Iris pigment epithelial cell (primary cell): ENCODE measurements around the gene UBN2.

Experiments used
- DNase-seq: peaks from one replicate; pipeline ENCODE4 v3.0.0-alpha.2; 2011; ENCODE audit warnings: low read depth

Gene UBN2

DNA sequence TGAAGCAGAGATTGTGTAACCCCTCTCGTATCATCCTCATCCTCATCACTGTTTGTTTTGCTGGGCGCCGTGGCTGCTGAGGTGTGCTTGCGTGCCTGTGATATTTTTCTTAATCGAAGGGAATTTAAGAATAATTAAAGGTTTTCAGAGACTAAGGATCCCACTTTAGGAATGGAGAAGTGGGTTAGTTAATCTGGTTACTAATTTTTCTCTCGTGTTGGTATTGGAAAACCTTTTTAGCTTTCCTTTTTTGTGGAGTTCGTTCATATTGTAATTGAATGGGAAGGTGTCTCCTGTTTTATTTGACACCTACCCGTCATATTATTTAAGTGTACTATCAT lies 1.3 kb downstream of the UBN2 start:
- DNase-seq = no peak

DNA sequence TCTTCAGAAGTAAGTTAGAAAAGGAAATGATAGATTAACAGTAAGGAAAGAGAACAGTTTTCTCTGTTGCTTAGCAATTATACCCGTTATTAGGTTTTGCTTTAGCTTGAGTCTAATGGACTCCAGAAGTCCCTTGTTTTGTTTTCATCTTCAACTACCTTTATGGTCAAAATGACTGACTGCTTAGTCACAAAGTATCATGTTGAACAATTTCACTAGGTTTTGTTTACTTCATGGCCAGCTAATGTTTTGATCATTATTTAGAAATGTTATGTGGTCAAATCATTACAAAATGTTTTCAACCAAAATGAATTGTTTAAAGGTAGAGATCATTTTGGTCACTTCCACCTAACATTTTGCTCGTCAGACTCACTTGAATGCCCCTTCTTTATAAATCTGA lies 1.9 kb downstream of the UBN2 start:
- DNase-seq = peak; percentile 69

DNA sequence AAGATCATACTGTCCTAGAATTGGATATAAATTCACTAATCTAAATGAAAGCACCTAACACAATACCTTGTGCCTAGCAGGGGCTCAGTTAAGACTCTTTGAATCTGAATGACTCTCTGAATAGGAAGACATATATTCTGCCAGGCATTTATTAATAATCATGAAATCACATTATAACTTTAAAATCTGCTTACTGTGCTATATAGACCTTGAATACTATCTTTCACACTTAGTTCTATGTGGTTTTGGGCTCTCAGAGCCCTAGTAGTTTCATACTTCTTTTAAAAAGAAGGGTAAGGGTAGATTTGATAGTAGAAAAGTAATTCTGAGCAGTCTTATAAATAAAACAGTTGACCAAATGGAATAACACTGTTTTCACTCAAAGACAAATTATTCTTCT lies 10.2 kb downstream of the UBN2 start:
- DNase-seq = no peak

DNA sequence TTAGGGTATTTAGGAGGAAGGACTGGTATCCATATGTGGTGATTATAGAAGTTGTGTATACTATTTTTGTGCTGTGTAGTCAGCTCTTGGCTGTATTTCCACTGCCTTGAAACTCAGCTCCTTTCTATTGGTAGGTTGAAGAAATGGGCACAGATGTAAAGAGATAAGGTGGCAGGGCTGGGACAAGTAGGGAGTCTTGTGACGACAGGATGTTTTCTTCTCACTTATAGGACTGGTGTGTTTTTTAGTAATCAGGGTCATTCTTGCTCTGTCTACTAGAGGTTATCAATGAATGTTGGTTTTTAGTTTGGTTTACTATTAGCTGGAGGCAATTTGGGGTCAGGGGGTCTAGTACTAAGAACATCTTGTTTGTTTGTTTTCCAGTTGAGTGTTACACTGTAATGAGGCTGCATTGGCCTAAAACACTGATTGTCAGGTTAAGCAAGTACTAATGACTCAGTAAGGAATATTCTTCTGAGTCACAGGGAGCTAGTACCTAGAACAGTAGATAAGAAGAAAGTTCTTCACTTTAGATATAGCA lies 11.8 kb downstream of the UBN2 start:
- DNase-seq = peak; percentile 88

DNA sequence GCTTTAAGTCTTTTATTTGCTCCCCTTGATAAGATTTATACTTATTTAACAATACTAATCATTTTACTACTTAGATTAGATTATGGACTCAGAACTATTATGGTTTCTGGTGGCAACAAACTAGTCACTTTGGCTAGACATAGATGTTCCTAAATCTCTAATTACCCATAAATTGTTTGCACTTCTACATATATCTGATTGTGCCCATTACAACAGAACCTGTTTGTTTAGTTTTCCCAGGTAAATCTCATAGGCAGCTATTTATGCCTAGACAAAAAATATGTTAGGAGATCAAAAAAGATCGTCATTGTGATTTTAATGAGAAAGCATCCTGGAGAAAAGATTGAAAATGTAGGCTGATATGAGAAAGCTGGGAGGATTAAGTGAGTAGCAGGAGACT lies 14.4 kb downstream of the UBN2 start:
- no peak for DNase-seq

DNA sequence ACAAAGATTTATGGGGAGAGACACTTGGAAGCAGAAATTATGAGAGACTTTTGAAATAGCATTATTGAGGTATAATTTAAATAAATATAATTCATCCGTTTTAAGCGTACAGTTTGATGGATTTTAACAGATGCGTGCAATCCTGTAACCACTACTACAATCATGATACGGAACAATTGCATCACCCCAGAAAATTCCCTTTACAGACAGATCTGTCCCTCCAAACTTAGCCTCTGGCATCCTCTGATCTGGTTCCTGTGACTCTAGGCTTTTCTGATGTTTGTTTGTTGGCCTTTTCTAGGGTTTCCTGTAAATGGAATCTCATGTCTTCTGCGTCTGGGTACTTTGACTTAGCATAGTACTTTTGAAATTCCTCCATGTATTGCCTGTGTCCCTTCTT lies 15.5 kb downstream of the UBN2 start:
- peak; percentile 3 for DNase-seq

DNA sequence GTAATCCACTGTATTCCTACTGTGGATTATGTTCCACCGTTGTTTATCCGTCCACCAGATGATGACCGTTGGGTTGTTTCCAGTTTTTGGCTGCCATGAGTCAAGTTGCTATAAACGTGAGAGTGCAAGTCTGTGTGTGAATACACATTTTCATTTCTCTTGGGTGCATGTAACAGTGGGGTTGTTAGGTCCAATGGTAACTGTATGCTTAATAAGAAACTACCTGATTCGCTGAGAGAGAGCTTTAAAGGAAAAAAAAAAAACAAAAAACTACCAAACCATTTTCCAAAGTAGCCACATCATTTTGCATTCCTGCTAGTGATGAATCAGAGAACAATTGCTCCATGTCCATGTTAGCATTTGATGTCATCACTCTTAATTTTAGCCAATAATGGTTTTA lies 15.9 kb downstream of the UBN2 start:
- peak; percentile 84 for DNase-seq

DNA sequence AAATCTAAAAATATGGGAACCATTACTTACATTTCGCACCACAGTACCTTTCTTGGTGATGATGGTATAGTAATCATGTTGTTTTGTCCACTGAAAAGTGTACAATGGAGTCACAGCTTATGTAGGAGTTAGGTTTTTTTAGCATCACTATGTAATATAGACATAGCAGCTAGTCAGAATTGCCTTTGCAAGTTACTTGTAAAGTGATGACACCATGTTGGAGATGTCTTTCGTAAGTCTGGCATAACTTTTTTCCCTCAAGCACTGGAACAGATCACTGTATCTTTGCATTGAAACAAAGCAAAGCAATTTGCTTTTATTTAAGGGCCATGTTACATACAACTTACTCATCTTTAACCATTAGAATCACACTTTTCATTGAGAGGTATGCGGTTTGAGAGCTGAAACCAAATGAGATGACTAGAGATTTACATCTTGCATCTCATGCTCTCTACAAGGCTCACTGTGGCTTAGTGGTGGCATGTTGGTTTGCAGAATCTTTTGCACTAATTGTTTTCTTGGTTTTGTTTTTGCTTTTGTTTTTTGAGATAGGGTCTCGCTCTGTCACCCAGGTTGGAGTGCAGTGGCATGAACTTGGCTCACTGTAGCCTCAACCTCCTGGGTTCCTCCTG lies 18.3 kb downstream of the UBN2 start:
- DNase-seq = no peak

DNA sequence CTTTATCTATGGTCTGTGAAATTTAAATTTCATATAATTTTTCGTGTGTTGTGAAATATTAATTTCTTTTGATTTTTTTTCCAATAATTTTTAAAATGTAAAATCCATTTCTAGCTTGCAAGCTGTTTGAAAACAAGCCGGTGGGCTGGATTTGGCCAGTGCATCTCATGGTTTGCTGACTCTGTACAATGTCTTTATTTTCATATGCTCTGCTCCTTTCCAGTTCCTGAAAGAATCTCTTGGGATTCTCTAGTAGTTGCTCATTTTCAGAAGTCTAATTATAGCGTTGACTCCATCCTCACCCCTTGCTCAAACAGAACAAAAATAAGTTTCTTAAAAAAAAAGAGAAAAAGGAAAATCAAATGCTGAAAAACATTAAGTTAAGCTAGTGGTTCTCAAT lies 21.4 kb downstream of the UBN2 start:
- DNase-seq = peak; percentile 12

DNA sequence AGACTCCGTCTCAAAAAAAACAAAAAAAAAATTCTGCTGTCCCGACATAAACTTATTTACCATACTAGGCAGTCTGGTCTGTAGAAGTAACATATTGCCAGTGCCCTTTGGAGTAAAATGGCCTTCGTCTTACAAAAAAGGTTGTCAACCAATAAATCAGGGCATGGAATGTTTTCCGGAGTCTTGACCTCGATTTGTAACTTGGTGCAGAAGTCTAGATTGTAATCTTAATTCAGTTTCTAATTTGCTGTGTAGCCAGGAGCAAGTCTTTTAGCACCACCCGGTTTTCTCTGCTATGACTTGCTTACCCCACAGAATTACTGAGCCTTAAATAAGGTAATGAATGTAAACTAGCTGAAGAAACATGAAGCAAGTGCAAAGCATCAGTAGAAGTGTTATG lies 23.2 kb downstream of the UBN2 start:
- no peak for DNase-seq

DNA sequence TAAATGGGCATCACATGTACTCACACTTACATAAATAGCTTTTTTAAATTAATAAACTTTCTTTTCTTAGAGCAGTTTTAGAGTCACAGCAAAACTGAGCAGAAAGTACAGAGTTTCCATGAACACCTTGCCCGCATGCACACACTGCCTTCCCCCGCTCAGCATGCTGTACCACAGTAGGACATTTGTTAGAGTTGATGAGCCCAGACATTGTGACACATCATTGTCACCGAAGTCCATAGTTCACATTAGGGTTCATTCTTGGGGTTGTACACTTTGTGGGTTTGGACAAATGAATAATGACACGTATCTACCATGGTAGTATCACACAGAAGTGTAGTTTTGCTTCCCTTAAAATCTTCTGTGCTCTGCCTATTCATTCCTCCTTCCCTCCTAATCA lies 23.7 kb downstream of the UBN2 start:
- DNase-seq = no peak

DNA sequence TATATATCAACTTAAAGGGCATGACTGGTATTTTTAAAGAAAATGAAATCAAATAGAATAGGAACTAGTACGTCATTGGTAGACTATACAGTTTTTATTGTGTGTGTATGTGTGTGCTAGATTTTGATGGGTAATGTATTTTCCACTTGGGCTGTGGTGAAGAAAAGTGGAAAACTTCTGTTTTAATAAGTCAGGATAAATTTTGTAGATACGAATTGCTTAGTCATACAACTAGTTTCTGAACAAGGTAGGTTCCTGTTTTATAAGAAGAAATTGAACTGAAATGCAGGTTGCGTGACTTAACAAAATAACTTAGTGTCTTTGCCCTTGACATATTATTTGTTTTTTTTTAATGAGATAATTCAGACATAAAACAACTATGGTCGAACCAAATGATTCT lies 24.3 kb downstream of the UBN2 start:
- no peak for DNase-seq

DNA sequence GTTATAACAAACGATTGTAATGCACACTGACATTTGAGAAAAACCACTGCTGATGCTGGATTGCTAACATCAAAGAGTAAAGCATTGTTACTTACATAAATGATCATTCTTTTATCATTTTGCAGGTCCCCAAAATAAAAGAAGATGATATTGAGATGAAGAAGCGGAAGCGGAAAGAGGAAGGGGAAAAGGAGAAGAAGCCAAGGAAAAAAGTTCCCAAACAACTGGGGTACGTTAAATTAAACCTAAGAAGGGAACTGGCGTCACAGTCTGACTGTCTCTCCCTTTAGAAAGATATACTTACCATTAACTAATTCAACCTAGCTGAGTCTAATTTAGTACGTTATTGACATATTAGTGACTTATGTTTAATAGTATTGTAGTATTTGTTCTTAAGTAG lies 28.1 kb downstream of the UBN2 start:
- no peak for DNase-seq

DNA sequence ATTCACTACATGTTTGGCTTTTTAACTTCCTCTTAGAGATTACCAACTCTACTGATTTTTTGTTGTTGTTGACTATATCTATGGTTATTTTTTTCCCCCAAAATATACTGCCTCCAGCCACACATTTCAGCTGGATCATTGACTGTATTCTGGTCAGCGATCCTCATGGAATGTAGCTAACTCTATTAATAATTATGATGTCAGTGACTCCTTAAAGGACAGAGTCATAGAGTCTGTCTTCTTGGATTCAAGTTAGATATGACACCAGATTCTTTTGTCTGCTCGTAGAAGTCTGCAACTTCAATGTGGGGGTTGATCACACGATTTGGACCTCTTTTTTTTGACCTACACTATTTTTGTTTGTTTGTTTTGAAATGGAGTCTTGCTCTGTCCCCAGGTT lies 33.2 kb downstream of the UBN2 start:
- no peak for DNase-seq

DNA sequence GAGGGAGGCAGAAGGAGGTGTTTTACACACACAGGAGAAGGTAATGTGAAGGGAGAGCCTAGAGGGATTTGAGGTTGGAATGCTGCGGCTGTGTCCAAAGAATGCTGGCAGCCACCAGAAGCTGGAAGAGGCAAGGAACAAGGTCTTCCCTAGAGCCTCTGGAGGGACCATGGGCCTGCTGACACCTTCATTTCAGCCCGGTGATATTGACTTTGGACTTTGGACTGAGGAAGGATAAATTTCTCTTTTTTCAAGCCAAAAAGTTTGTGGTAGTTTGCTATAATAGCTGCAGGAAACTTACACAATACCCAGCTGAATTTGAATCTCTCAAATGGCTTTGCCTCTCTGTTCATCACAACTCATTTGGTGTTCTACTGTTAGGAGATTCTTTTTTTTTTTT lies 34.6 kb downstream of the UBN2 start:
- no peak for DNase-seq

DNA sequence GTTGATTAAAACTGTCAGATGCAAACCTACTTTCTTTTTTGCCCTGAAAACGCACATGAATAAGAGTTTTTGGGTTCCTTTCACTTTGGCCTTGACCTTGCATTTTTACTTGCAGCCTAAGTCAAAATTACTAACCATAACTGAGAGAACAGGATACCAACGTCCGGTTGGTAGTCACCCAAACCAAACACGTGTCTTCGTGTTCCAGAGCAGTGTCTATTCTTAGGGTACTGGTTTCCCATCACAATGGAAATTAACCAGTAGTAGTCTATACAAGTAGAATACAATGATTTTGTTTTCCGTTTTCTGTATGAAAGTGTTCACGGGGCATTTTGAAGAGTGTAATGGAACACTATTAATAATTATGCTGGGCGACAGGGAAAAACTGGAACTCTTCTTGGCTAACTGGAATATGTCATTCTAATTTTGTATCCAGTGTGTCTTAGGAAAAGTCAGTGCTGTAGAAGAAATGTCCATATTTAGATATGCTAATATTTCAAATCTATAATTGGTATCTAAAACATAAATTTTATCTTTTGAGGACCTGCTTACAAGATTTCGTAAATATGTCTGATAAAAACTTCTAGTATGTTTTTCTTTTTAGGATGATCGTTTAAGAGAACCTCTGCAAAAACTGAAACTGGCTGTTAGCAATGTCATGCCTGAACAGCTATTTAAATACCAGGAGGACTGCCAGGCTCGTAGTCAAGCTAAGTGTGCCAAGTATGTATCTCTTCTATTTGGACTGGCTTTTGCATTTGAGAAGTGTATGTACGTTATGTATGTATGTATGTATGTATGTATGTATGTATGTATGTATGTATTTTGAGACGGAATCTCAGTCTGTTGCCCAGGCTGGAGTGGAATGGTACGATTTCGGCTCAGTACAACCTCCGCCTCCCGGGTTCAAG lies 40.9 kb downstream of the UBN2 start:
- DNase-seq = no peak

DNA sequence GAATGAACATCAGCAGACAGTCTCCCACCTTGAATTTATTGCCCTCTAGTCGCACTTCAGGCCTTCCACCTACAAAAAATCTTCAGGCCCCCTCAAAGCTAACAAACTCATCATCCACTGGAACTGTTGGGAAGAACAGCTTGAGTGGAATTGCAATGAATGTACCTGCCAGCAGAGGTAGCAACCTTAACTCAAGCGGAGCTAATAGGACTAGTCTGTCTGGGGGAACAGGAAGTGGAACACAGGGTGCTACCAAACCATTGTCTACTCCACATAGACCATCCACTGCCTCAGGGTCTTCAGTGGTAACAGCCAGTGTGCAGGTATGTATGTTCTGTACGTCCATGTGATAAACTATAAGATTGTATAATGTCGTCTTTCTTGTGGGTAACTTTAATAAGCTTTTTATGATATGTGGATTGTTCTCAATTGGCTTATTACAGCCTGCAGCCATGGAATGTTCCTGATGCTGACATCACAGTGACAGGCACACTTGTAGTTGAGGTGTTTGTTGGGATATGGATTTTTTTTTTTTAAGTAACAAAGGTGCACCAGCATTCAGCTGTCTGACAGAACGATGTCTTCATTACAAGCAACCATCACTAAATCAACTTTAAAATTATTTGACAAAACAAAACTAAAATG lies 53.3 kb downstream of the UBN2 start:
- no peak for DNase-seq

DNA sequence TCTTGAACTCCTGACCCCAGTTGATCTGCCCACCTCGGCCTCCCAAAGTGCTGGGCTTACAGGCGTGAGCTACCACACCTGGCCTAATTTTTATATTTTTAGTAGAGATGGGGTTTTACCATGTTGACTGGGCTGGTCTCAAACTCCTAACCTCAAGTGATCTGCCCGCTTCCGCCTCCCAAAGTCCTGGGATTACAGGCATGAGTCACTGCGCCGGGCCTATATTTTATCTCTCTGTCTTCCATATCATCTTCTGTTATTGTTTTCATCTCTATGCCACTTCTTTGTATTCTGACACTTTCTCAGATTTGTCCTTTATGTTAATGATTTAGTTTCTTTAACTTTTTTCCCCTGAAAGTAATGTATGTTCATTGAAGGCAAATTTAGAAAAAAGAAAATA lies 55.1 kb downstream of the UBN2 start:
- DNase-seq = no peak

DNA sequence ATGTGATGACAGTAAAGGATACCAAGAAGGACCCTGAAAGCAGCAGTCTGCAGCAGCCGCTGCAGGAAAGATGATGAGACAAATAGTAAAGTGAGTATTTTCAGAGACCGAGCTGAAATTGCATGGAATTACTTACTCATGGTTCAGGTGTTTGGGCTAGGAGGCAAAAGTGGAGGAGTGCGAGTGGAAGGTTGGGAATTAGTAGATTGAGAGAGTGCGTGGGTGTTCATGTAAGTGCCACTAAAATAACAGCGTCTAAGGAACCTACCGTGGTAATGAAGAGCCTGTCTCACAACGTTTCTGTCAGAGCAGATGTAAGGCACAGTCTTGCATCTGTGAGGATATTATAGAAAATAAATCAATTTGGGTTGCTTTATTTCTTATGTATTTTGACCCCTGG lies 61.8 kb downstream of the UBN2 start:
- DNase-seq = no peak

DNA sequence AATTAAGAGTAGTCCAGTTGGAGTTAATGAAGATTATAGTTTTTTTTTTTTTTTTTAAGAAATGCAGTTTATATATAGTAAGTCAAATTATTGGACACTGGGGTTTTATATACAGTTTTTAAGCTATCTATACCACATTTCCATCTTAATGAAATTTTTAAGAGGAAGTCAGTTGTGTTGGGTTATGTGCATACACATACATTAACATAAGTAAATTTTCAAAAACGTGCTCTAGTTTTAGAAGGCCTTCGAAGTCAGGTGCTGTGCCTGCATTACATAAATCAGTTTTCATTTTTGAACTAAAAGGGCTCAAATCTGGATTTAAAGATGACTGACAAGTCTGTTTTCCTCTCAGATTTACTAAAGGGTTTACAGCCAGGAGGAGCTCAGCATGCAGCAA lies 62.5 kb downstream of the UBN2 start:
- no peak for DNase-seq

DNA sequence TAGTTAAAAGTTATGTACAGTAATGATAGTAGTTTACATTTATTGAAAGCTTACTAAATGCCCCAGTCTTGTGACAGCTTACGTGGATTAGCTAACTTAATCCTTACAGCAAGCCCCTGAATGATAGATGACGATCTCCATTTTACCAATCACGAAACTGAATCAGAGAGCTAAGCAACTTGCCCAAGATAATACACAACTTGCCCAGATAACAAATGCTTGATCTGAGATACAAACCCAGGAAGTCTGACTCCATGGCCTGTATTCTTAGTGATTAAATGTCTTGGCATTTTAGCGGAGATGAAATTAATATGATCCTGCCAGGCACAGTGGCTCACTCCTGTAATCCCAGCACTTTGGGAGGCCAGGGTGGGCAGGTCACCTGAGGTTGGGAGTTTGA lies 63.2 kb downstream of the UBN2 start:
- DNase-seq = peak; percentile 4

DNA sequence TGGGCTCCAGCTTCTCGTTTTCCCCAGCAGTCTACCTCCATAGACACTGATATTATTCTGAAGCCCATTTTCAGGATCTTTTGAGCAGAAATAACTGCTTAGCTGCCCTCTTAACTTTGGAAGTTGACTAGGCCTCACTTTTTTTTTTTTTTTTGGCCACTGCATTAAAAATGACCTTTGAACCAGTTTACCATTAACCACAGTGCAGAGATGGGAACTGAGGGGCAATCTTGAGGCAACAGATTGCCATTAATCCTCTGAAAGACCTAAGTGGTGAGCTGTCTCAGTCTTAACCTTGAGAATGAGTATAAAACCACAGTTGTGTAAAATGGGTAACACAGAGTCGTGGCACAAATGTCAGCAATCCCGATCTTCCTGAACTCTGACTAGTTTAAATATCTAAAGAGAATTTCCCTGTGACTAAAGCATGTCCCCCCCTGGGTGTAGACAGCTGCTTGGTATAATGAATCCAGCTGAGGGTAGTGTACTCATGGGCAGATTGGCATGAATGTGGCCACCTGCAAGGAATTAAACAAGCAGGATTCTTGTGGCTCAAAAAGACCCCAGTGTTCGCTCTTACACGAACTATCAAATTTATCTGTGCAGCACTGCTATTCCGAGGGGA lies 64.0 kb downstream of the UBN2 start:
- peak; percentile 18 for DNase-seq

DNA sequence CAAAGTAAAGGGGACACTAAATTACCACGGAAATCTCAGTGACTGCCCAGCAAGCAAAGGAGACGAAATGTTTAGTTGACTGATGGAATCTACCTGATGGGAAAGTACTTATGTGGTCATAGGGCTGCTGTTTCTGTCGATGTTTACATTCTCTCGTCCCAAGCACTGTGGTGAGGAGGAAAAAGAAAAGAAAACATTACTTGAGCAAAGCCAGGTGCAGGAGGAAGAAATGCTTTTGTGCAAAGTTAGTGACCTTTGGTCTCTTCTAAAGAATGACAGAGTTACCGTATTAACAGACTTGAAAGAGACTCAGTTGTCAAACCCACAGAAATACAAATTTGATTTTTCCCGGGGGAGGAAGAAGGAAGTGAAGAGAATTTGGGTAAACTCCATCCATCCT lies 66.8 kb downstream of the UBN2 start:
- DNase-seq = peak; percentile 14
